HCT116 (cell line): Measurements from ENCODE around the gene TDRD3. TPM values are rescaled to one million over a fixed set of nuclear protein-coding genes. Genes with fewer than 3 reads are reported as not detected.

Experiments used
- ATAC-seq: fragments of 200-7000 bp; cut with Tn5 transposase; 2 replicates; pipeline ENCODE4 v1.9.1; 2020; ENCODE audit warnings: mild to moderate bottlenecking, moderate library complexity
- BruUV-seq: library from RNA; stranded (reverse); fragments of 400-500 nt; replicated peaks from 2 replicates; lab custom pipeline; 2021; lab: Mats Ljungman, UMichigan
- CTCF ChIA-PET: fragments of 300-600 bp; sonication (Branson Sonifier 250); formaldehyde crosslinking; loops from one replicate; lab custom pipeline; 2021; ENCODE audit warnings: antibody characterized with exemption; lab: Charles Lee
- POLR2A ChIA-PET: fragments of 300-600, 350-600 bp; sonication (Branson Sonifier 250); formaldehyde crosslinking; loops from one replicate; lab custom pipeline; 2021; ENCODE audit warnings: antibody characterized with exemption; lab: Charles Lee
- RAD21 ChIA-PET, 2 experiments: fragments of 300-600 bp; sonication (Branson Sonifier 250); formaldehyde crosslinking; loops; one replicate each; lab custom pipeline; 2023; ENCODE audit warnings: low total read pairs in 2 of 2; ENCODE audit not compliant: uncharacterized antibody in 2 of 2, unreplicated experiment in 2 of 2, low non-redundant PET in 1 of 2; lab: Charles Lee
- DNase-seq: peaks from one replicate; pipeline ENCODE4 v3.0.0-alpha.2; 2010; ENCODE audit warnings: low read depth, low spot score
- H2AFZ ChIP-seq: fragments of 200-600 bp; shearing (Covaris generic), sonication (generic); 2 replicates; pipeline ENCODE4 v1.6.1; 2017; ENCODE audit warnings: low read depth, mixed run types, mixed read lengths, antibody characterized with exemption, low read length; ENCODE audit not compliant: poor library complexity, severe bottlenecking
- H3K27ac ChIP-seq: 2 replicates; pipeline ENCODE4 v1.5.1; 2012; ENCODE audit warnings: low read depth, low read length
- H3K27me3 ChIP-seq: fragments of 200-600 bp; sonication (generic); 2 replicates; pipeline ENCODE4 v1.6.1; 2016; ENCODE audit warnings: mixed run types, low read length, mixed read lengths; ENCODE audit not compliant: insufficient read depth
- H3K36me3 ChIP-seq, 2 experiments: fragments of 200-500 bp in 1 of 2; fragments of 200-600 bp in 1 of 2; sonication (Bioruptor generic) in 1 of 2; sonication (generic) in 1 of 2; 2 replicates each; pipeline versions ENCODE4 v1.5.1 to v1.6.1; 2014 to 2016; ENCODE audit warnings: low read length in 2 of 2, inconsistent platforms in 1 of 2, mixed read lengths in 1 of 2, mixed run types in 1 of 2; ENCODE audit not compliant: insufficient read depth in 2 of 2, control insufficient read depth in 1 of 2
- H3K4me1 ChIP-seq, 2 experiments: fragments of 200-600 bp in 1 of 2; sonication (generic) in 1 of 2; 2 replicates each; pipeline versions ENCODE4 v1.5.1 to v1.6.1; 2012 to 2017; ENCODE audit warnings: low read length in 2 of 2, inconsistent platforms in 1 of 2, mild to moderate bottlenecking in 1 of 2, mixed read lengths in 1 of 2, mixed run types in 1 of 2, moderate library complexity in 1 of 2; ENCODE audit not compliant: insufficient read depth in 2 of 2, control insufficient read depth in 1 of 2
- H3K4me2 ChIP-seq: fragments of 200-600 bp; sonication (generic); 2 replicates; pipeline ENCODE4 v1.6.1; 2017; ENCODE audit warnings: mixed run types, low read length, mixed read lengths
- H3K4me3 ChIP-seq, 2 experiments: fragments of 200-600 bp in 1 of 2; sonication (generic) in 1 of 2; replicated peaks in 1 of 2; 2 replicates each; pipeline ENCODE4 v1.5.1; 2011 to 2016; ENCODE audit warnings: low read length in 2 of 2, control low read depth in 1 of 2, low read depth in 1 of 2, mild to moderate bottlenecking in 1 of 2, mixed read lengths in 1 of 2, mixed run types in 1 of 2
- H3K79me2 ChIP-seq: fragments of 200-600 bp; sonication (generic); 2 replicates; pipeline ENCODE4 v1.6.1; 2017; ENCODE audit warnings: mild to moderate bottlenecking, mixed run types, low read length, moderate library complexity, mixed read lengths; ENCODE audit not compliant: insufficient read depth
- H3K9ac ChIP-seq: fragments of 200-600 bp; sonication (generic); 2 replicates; pipeline ENCODE4 v1.6.1; 2016; ENCODE audit warnings: low read length, mixed read lengths
- H3K9me2 ChIP-seq: fragments of 200-600 bp; sonication (generic), shearing (Covaris generic); 2 replicates; pipeline ENCODE4 v1.6.1; 2017; ENCODE audit warnings: mixed run types, mild to moderate bottlenecking, moderate library complexity; ENCODE audit not compliant: insufficient read depth
- H3K9me3 ChIP-seq, 2 experiments: fragments of 200-500 bp in 1 of 2; fragments of 200-600 bp in 1 of 2; sonication (Bioruptor generic) in 1 of 2; sonication (generic) in 1 of 2; 2 replicates each; pipeline ENCODE4 v1.6.1; 2014 to 2017; ENCODE audit warnings: low read length in 2 of 2, mixed read lengths in 2 of 2, inconsistent platforms in 1 of 2, low read depth in 1 of 2, mild to moderate bottlenecking in 1 of 2, mixed run types in 1 of 2, moderate library complexity in 1 of 2; ENCODE audit not compliant: control insufficient read depth in 1 of 2, insufficient read depth in 1 of 2
- H4K20me1 ChIP-seq: fragments of 200-600 bp; sonication (generic), shearing (Covaris generic); 2 replicates; pipeline ENCODE4 v1.6.1; 2017; ENCODE audit warnings: mixed run types, mild to moderate bottlenecking, moderate library complexity; ENCODE audit not compliant: insufficient read depth
- CBX3 ChIP-seq: IDR thresholded peaks from 2 replicates; pipeline ENCODE4 v1.6.1; 2012; ENCODE audit warnings: low read depth
- CEBPB ChIP-seq: IDR thresholded peaks from 2 replicates; pipeline ENCODE4 v1.6.1; 2012; ENCODE audit warnings: low read depth
- EGR1 ChIP-seq: IDR thresholded peaks from 2 replicates; pipeline ENCODE4 v1.6.1; 2012; ENCODE audit warnings: low read depth
- ELF1 ChIP-seq: IDR thresholded peaks from 2 replicates; pipeline ENCODE4 v1.6.1; 2012; ENCODE audit warnings: low read depth, borderline replicate concordance
- EZH2 ChIP-seq: fragments of 200-600 bp; sonication (generic); IDR thresholded peaks from 2 replicates; pipeline ENCODE4 v1.6.1; 2017; ENCODE audit warnings: antibody characterized with exemption, mixed run types
- FOSL1 ChIP-seq: IDR thresholded peaks from 2 replicates; pipeline ENCODE4 v1.6.1; 2012; ENCODE audit warnings: low read depth
- JUND ChIP-seq: IDR thresholded peaks from 2 replicates; pipeline ENCODE4 v1.6.1; 2012
- POLR2A ChIP-seq: IDR thresholded peaks from 2 replicates; pipeline ENCODE4 v1.7.0; 2011; ENCODE audit warnings: borderline replicate concordance; ENCODE audit not compliant: insufficient read depth, insufficient read length; ENCODE audit errors: extremely low read depth
- POLR2AphosphoS5 ChIP-seq: IDR thresholded peaks from 2 replicates; pipeline ENCODE4 v1.6.1; 2011; ENCODE audit warnings: mild to moderate bottlenecking, low read depth, low read length, moderate library complexity
- RAD21 ChIP-seq: IDR thresholded peaks from 2 replicates; pipeline ENCODE4 v1.6.1; 2012; ENCODE audit warnings: low read depth, mild to moderate bottlenecking
- SIN3A ChIP-seq: IDR thresholded peaks from 2 replicates; pipeline ENCODE4 v1.6.1; 2012; ENCODE audit warnings: low read depth
- SP1 ChIP-seq: IDR thresholded peaks from 2 replicates; pipeline ENCODE4 v1.6.1; 2012; ENCODE audit warnings: low read depth
- SRF ChIP-seq: IDR thresholded peaks from 2 replicates; pipeline ENCODE4 v1.6.1; 2012; ENCODE audit warnings: low read depth
- TCF7L2 ChIP-seq: IDR thresholded peaks from 2 replicates; pipeline ENCODE4 v1.7.0; 2011; ENCODE audit warnings: borderline replicate concordance, inconsistent platforms; ENCODE audit not compliant: insufficient read depth, insufficient read length; ENCODE audit errors: extremely low read depth
- ZFX ChIP-seq: fragments of 450-650 bp; IDR thresholded peaks from 2 replicates; pipeline ENCODE4 v1.6.1; 2017
- ZNF274 ChIP-seq: fragments of 200-500 bp; sonication (Bioruptor generic); IDR thresholded peaks from 2 replicates; pipeline ENCODE4 v1.6.1; 2014; ENCODE audit warnings: mild to moderate bottlenecking, low read depth, low read length, inconsistent platforms
- intact Hi-C: fragments of 100-400 bp; cut with micrococcal nuclease; formaldehyde crosslinking; loops from 2 replicates; pipeline ENCODE4 v1.10.0; 2022
- total RNA-seq: library from RNA; stranded (reverse); gene quantifications from one replicate; pipeline ENCODE4 v1.2.1, GENCODE V29; 2021; ENCODE audit not compliant: unreplicated experiment
- TF ChIP-seq, protein P1 (sequence below): IDR thresholded peaks from 2 replicates; pipeline ENCODE4 v1.6.1; 2012
- TF ChIP-seq, protein P2 (sequence below), 3 experiments: fragments of 200-600 bp in 1 of 3; sonication (generic) in 1 of 3; IDR thresholded peaks in 2 of 3; conservative IDR thresholded peaks in 1 of 3; 2 replicates each; pipeline ENCODE4 v1.5.1; 2012 to 2017; ENCODE audit warnings: low read depth in 2 of 3, low read length in 2 of 3, antibody characterized with exemption in 1 of 3, borderline replicate concordance in 1 of 3, control low read depth in 1 of 3, mild to moderate bottlenecking in 1 of 3, mixed read lengths in 1 of 3, mixed run types in 1 of 3, moderate library complexity in 1 of 3; ENCODE audit not compliant: insufficient read depth in 1 of 3
- TF ChIP-seq, protein P3 (sequence below): IDR thresholded peaks from 2 replicates; pipeline ENCODE4 v1.6.1; 2011; ENCODE audit warnings: mild to moderate bottlenecking, low read length, moderate library complexity; ENCODE audit not compliant: insufficient replicate concordance; ENCODE audit errors: extremely low read depth
- TF ChIP-seq, protein P4 (sequence below): IDR thresholded peaks from 2 replicates; pipeline ENCODE4 v1.6.1; 2012

Gene TDRD3
- total RNA-seq, 1 experiment from 2014 or later: 16.9 TPM

DNA sequence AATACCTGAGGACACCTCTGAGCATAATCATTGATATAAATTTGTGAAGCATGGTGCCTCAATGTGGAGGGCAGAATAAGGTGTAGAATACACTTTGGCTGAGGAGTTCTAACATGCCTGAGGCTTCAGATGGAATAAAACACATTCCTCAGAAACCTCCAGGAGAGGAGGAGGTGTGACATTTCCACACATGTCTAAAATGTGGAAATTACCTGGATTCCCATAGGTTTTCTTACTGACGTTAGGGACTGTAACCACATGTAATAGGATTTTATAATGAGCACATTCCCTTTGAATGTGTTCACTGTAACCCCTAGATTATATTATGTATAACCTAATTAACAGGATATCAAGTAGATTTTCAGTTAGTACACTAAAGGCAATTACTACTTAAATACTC lies 226.1 kb downstream of the TDRD3 start:
- H3K36me3 ChIP-seq: no peaks in the 10 kb centered on the region
- ATAC-seq (no peak), DNase-seq (no peak)
- no peak overlapping the region for H3K9ac ChIP-seq
- intact Hi-C loops: no loop called here
- ChIA-PET CTCF (no interaction called here), RAD21 (no interaction called here), POLR2A (no interaction called here)
- H3K4me3 ChIP-seq: no peak overlapping the region
- no peaks in the 10 kb centered on the region for H3K4me1 ChIP-seq
- H3K9me2 ChIP-seq: no peaks in the 10 kb centered on the region
- no peak overlapping the region for H3K4me2 ChIP-seq
- H3K79me2 ChIP-seq: no peaks in the 10 kb centered on the region
- TF ChIP-seq SRF (no peak), FOSL1 (no peak), ELF1 (no peak), EGR1 (no peak), RAD21 (no peak), POLR2A (no peak), ZNF274 (no peak), SIN3A (no peak), CEBPB (no peak), POLR2AphosphoS5 (no peak), EZH2 (no peak), JUND (no peak), ZFX (no peak), CBX3 (no peak), TCF7L2 (no peak), SP1 (no peak)
- TF ChIP-seq, protein P1, sequence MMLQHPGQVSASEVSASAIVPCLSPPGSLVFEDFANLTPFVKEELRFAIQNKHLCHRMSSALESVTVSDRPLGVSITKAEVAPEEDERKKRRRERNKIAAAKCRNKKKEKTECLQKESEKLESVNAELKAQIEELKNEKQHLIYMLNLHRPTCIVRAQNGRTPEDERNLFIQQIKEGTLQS: no peak
- TF ChIP-seq, protein P2, sequence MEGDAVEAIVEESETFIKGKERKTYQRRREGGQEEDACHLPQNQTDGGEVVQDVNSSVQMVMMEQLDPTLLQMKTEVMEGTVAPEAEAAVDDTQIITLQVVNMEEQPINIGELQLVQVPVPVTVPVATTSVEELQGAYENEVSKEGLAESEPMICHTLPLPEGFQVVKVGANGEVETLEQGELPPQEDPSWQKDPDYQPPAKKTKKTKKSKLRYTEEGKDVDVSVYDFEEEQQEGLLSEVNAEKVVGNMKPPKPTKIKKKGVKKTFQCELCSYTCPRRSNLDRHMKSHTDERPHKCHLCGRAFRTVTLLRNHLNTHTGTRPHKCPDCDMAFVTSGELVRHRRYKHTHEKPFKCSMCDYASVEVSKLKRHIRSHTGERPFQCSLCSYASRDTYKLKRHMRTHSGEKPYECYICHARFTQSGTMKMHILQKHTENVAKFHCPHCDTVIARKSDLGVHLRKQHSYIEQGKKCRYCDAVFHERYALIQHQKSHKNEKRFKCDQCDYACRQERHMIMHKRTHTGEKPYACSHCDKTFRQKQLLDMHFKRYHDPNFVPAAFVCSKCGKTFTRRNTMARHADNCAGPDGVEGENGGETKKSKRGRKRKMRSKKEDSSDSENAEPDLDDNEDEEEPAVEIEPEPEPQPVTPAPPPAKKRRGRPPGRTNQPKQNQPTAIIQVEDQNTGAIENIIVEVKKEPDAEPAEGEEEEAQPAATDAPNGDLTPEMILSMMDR (IDR thresholded peaks at IDR 0.05 in 2 of 3, conservative IDR thresholded peaks at IDR 0.05 in 1 of 3; ENCODE audit: borderline replicate concordance in 1 of 3, insufficient read depth in 1 of 3, low read depth in 2 of 3, low read length in 2 of 3): no peak
- TF ChIP-seq, protein P3, sequence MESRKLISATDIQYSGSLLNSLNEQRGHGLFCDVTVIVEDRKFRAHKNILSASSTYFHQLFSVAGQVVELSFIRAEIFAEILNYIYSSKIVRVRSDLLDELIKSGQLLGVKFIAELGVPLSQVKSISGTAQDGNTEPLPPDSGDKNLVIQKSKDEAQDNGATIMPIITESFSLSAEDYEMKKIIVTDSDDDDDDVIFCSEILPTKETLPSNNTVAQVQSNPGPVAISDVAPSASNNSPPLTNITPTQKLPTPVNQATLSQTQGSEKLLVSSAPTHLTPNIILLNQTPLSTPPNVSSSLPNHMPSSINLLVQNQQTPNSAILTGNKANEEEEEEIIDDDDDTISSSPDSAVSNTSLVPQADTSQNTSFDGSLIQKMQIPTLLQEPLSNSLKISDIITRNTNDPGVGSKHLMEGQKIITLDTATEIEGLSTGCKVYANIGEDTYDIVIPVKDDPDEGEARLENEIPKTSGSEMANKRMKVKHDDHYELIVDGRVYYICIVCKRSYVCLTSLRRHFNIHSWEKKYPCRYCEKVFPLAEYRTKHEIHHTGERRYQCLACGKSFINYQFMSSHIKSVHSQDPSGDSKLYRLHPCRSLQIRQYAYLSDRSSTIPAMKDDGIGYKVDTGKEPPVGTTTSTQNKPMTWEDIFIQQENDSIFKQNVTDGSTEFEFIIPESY: no peak
- TF ChIP-seq, protein P4, sequence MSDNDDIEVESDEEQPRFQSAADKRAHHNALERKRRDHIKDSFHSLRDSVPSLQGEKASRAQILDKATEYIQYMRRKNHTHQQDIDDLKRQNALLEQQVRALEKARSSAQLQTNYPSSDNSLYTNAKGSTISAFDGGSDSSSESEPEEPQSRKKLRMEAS: no peak
- H3K9me3 ChIP-seq: no peaks in the 10 kb centered on the region
- peaks cover 21% of the 10 kb centered on the region for H3K27me3 ChIP-seq
- H3K27ac ChIP-seq: no peak overlapping the region
- BruUV-seq: no TSS peak
- no peaks in the 10 kb centered on the region for H4K20me1 ChIP-seq
- no peak overlapping the region for H2AFZ ChIP-seq
